GM19193 (cell line): ENCODE data around the gene SECTM1.

Experiments
- POLR2A ChIP-seq: IDR thresholded peaks from 4 replicates; pipeline ENCODE4 v1.6.1; 2011; ENCODE audit not compliant: insufficient read depth, insufficient read length; ENCODE audit errors: extremely low read depth

The SECTM1 gene

GRCh38 chr17:82301300-82301915 is 32.2 kb downstream of the SECTM1 start:
- no peak for TF ChIP-seq POLR2A

GRCh38 chr17:82300707-82301270 is 32.8 kb downstream of the SECTM1 start:
- TF ChIP-seq POLR2A = no peak

- TF ChIP-seq POLR2A = no peak
Observed at GRCh38 chr17:82300228-82300627, 33.3 kb downstream of the SECTM1 start.

- TF ChIP-seq POLR2A = no peak
Observed at GRCh38 chr17:82299452-82299851, 34.1 kb downstream of the SECTM1 start.

GRCh38 chr17:82298538-82299421 is 34.8 kb downstream of the SECTM1 start:
- no peak for TF ChIP-seq POLR2A

GRCh38 chr17:82297714-82298537 is 35.6 kb downstream of the SECTM1 start:
- peak; percentile 82 for TF ChIP-seq POLR2A

GRCh38 chr17:82297280-82297713 is 36.3 kb downstream of the SECTM1 start:
- peak; percentile 52 for TF ChIP-seq POLR2A

- TF ChIP-seq POLR2A = no peak
Observed at GRCh38 chr17:82296511-82297279, 36.9 kb downstream of the SECTM1 start.

- TF ChIP-seq POLR2A = no peak
Observed at GRCh38 chr17:82295472-82295814, 38.1 kb downstream of the SECTM1 start.

GRCh38 chr17:82294064-82294773 is 39.3 kb downstream of the SECTM1 start:
- TF ChIP-seq POLR2A = peak; percentile 15

GRCh38 chr17:82292251-82293154 is 41.1 kb downstream of the SECTM1 start:
- TF ChIP-seq POLR2A = peak; percentile 97

- TF ChIP-seq POLR2A = no peak
Observed at GRCh38 chr17:82291582-82292250, 41.9 kb downstream of the SECTM1 start.
